Testis (tissue), 2 donors: ENCODE measurements around the gene SEC63.

Experiments used
- CTCF ChIP-seq, 3 experiments: fragments of 450-650 bp in 2 of 3; fragments of 200-600 bp in 1 of 3; sonication (generic) in 1 of 3; IDR thresholded peaks; one replicate each; pipeline ENCODE4 v1.5.1; 2016 to 2019; ENCODE audit warnings: antibody characterized with exemption in 3 of 3, mild to moderate bottlenecking in 2 of 3, moderate library complexity in 1 of 3
- POLR2A ChIP-seq: fragments of 450-650 bp; IDR thresholded peaks from one replicate; pipeline ENCODE4 v1.6.1; 2017; ENCODE audit warnings: antibody characterized with exemption, mild to moderate bottlenecking, moderate library complexity

- TF ChIP-seq CTCF (IDR thresholded peaks at IDR 0.05) (no peak), POLR2A (no peak)
Observed at GRCh38 chr6:107965746-107966145, 7.7 kb upstream of the SEC63 start.
